Uterus (tissue), 4 donors: ENCODE results near the gene KIAA1217. TPM values are rescaled to one million over a fixed set of nuclear protein-coding genes. Genes with fewer than 3 reads are reported as not detected.

Experiments used
- DNase-seq, 2 donors: peaks; one replicate each; pipeline ENCODE4 v3.0.0-alpha.2; 2019 to 2020
- H3K27ac ChIP-seq, 2 donors: fragments of 200-600 bp; sonication (generic); 1 replicate in 1 of 2; 2 replicates in 1 of 2; pipeline ENCODE4 v1.5.1; 2016 to 2018
- H3K27me3 ChIP-seq, 2 donors: fragments of 200-600 bp; sonication (generic); one replicate each; pipeline ENCODE4 v1.5.1; 2018 to 2019; ENCODE audit warnings: control low read depth in 1 of 2
- H3K36me3 ChIP-seq, 2 donors: fragments of 200-600 bp; sonication (generic); one replicate each; pipeline ENCODE4 v1.5.1; 2019; ENCODE audit warnings: control low read depth in 1 of 2
- H3K4me1 ChIP-seq, 2 donors: fragments of 200-600 bp; sonication (generic); one replicate each; pipeline ENCODE4 v1.5.1; 2018 to 2019; ENCODE audit warnings: control low read depth in 1 of 2
- H3K4me3 ChIP-seq, 2 donors: fragments of 200-600 bp; sonication (generic); 1 replicate in 1 of 2; 2 replicates in 1 of 2; pipeline ENCODE4 v1.5.1; 2018 to 2019; ENCODE audit warnings: mild to moderate bottlenecking in 1 of 2
- H3K9me3 ChIP-seq, 2 donors: fragments of 200-600 bp; sonication (generic); one replicate each; pipeline ENCODE4 v1.5.1; 2019; ENCODE audit warnings: control low read depth in 1 of 2
- POLR2A ChIP-seq, 2 donors: fragments of 450-650 bp; IDR thresholded peaks; one replicate each; pipeline ENCODE4 v1.6.1; 2016; ENCODE audit warnings: antibody characterized with exemption in 2 of 2, mild to moderate bottlenecking in 1 of 2, moderate library complexity in 1 of 2
- intact Hi-C: fragments of 100-400 bp; cut with DNase I; formaldehyde crosslinking; loops from one replicate; pipeline ENCODE4 v1.15.1; 2023; ENCODE audit warnings: low total_unique reads
- total RNA-seq, 4 donors: library from RNA; depleted of rRNA in 3 of 4; stranded (reverse); fragments of >200 nt in 3 of 4; gene quantifications; one replicate each; pipeline versions ENCODE4 v1.1.0 to v1.2.4, GENCODE V29; 2014 to 2023
- TF ChIP-seq, protein P1 (sequence below), 4 experiments: fragments of 200-600 bp in 2 of 4; fragments of 450-650 bp in 2 of 4; sonication (generic) in 2 of 4; IDR thresholded peaks; one replicate each; pipeline ENCODE4 v1.5.1; 2016 to 2019; ENCODE audit warnings: antibody characterized with exemption in 4 of 4, mild to moderate bottlenecking in 2 of 4, moderate library complexity in 1 of 4
- donor health status: DM: yes; HTN: yes; CAD: no.

KIAA1217 gene
- total RNA-seq, 4 donors from 2014 or later = 3.5 to 38.2 (median 11.6) TPM

DNA sequence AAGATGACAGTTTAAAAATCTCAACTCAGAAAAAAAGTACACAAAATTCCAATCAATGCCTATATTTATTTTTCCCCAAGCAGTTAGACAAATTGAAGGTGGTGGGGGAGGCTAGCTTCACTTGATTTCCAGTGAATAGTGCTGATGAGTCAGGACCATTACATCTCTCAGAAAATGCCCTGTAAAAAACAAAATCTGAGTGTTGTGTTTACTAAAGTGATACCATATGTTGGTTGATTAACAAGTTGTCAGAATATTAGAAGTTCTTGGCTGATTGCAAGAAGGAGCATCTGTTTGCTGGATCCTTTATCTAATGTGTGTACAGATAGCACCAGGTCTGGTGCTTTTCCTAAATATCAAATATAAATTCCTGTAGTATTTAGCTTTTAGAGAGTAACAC is 31.3 kb upstream of the KIAA1217 start:
- Histone ChIP-seq H3K4me1 (no peaks in the 10 kb centered on the region), H3K27ac (no peak overlapping the region), H3K36me3 (no peaks in the 10 kb centered on the region), H3K4me3 (no peak overlapping the region), H3K9me3 (no peaks in the 10 kb centered on the region), H3K27me3 (no peaks in the 10 kb centered on the region)
- DNase-seq = no peak
- intact Hi-C loops = no loop called here
- TF ChIP-seq, protein P1, sequence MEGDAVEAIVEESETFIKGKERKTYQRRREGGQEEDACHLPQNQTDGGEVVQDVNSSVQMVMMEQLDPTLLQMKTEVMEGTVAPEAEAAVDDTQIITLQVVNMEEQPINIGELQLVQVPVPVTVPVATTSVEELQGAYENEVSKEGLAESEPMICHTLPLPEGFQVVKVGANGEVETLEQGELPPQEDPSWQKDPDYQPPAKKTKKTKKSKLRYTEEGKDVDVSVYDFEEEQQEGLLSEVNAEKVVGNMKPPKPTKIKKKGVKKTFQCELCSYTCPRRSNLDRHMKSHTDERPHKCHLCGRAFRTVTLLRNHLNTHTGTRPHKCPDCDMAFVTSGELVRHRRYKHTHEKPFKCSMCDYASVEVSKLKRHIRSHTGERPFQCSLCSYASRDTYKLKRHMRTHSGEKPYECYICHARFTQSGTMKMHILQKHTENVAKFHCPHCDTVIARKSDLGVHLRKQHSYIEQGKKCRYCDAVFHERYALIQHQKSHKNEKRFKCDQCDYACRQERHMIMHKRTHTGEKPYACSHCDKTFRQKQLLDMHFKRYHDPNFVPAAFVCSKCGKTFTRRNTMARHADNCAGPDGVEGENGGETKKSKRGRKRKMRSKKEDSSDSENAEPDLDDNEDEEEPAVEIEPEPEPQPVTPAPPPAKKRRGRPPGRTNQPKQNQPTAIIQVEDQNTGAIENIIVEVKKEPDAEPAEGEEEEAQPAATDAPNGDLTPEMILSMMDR (IDR thresholded peaks at IDR 0.05) = no peak
- TF ChIP-seq POLR2A (IDR thresholded peaks at IDR 0.05) = no peak

DNA sequence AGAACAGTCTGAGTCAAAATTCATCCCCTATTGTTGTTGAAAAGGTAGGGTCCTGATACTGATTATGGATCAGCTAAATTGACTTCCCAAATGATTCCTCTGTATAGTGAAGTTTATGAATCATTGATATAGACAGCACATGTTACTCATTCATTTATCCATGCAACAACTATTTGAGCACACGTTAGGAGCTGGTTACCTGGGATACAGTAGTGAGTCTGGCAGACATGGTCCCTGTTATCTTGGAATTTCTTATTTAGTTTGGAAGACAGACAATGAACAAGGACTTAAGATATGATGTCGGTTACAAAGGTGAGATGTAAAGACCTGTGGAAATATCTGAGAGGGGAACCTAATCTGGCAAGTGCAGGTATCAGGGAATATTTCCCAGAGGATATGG is 28.0 kb upstream of the KIAA1217 start:
- TF ChIP-seq, protein P1 (IDR thresholded peaks at IDR 0.05) = no peak
- Histone ChIP-seq H3K36me3 (no peaks in the 10 kb centered on the region), H3K27ac (no peak overlapping the region), H3K27me3 (no peaks in the 10 kb centered on the region), H3K9me3 (no peaks in the 10 kb centered on the region), H3K4me3 (no peak overlapping the region), H3K4me1 (no peaks in the 10 kb centered on the region)
- intact Hi-C loops = no loop called here
- DNase-seq = no peak

DNA sequence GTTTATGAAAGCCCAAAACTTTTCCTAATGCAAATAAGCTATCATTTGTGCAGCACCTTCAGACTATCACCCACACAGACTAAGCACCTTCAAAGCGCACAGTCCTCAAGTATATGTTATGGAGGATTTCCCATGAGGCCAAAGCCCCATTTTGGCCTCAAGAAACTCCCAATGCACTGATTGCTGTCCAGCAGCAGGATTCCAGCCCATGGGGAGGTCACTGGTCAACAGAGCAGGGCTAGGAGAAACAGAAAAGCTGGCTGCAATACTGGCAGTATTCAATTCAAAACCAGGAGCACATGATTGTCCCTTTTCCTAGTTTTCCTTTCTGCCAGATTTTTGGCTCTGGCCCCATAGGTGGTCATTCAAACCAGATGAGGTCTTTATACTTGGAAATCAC is 24.5 kb upstream of the KIAA1217 start:
- intact Hi-C loops = no loop called here
- H3K36me3 ChIP-seq = no peaks in the 10 kb centered on the region
- no peak for DNase-seq

DNA sequence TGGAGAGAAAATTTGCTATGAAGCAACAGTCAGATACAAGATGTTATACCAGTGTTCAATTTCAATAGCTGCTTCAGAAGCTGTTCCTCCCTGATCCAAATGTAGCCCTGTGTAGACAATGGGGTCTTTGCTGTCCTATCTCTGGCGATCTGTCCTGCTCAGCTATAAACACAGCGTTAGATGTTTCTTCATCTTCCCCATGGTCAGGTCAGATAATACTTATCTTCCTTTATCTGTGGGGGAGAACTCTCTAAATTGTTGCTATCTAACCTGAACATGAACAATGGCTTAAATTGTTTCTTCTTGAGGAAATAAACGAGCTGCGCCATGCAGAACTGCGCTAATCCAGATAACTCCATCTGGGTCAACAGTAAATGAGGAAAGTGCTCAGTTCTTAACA is 15.6 kb upstream of the KIAA1217 start:
- no peak overlapping the region for H3K4me3 ChIP-seq
- no peak for TF ChIP-seq POLR2A (IDR thresholded peaks at IDR 0.05)
- TF ChIP-seq, protein P1 (IDR thresholded peaks at IDR 0.05) = no peak
- intact Hi-C loops = no loop called here
- H3K27ac ChIP-seq = no peak overlapping the region
- H3K27me3 ChIP-seq = no peaks in the 10 kb centered on the region
- no peak for DNase-seq
- H3K9me3 ChIP-seq = no peaks in the 10 kb centered on the region
- H3K4me1 ChIP-seq = no peaks in the 10 kb centered on the region
- no peaks in the 10 kb centered on the region for H3K36me3 ChIP-seq

More for the DNA sequence above, 24.5 kb upstream of the KIAA1217 start:
- H3K27ac ChIP-seq = no peak overlapping the region
- H3K9me3 ChIP-seq = no peaks in the 10 kb centered on the region
- TF ChIP-seq, protein P1 (IDR thresholded peaks at IDR 0.05) = no peak
- TF ChIP-seq POLR2A (IDR thresholded peaks at IDR 0.05) = no peak
- no peak overlapping the region for H3K4me3 ChIP-seq
- H3K27me3 ChIP-seq = no peaks in the 10 kb centered on the region
- no peaks in the 10 kb centered on the region for H3K4me1 ChIP-seq

DNA sequence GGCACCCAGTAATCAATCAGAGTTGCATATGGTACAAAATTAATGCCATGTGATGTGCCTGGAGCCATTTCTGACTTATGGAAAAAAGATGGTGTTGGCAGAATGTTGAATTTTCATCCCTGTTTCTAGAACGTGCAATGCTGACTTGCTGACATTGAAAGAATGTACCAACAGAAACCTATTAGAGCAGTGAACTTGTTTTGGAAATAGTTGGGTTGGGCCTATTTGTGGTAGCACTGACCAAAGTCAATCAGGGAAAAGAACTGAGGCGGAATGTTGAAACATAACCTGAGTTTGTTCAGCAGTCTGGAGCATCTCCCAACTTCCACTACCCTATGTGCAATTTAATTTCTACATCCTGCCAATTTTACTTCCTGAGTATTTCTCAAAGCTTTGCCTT is 11.7 kb upstream of the KIAA1217 start:
- Histone ChIP-seq H3K4me3 (no peak overlapping the region), H3K9me3 (no peaks in the 10 kb centered on the region), H3K27ac (no peak overlapping the region), H3K4me1 (no peaks in the 10 kb centered on the region), H3K36me3 (no peaks in the 10 kb centered on the region), H3K27me3 (no peaks in the 10 kb centered on the region)
- no peak for DNase-seq
- TF ChIP-seq, protein P1 (IDR thresholded peaks at IDR 0.05) = no peak
- TF ChIP-seq POLR2A (IDR thresholded peaks at IDR 0.05) = no peak
- intact Hi-C loops = no loop called here
